LNCaP clone FGC (cell line): ENCODE results near the gene KRTAP5-7.

Experiments
- DNase-seq: peaks from one replicate; pipeline ENCODE4 v3.0.0-alpha.2; 2011; ENCODE audit warnings: low read depth
- H3K4me3 ChIP-seq: 2 replicates; pipeline ENCODE4 v1.5.1; 2011; ENCODE audit warnings: mild to moderate bottlenecking, low read depth, low read length, control low read depth
- CTCF ChIP-seq: IDR thresholded peaks from 2 replicates; pipeline ENCODE4 v1.5.1; 2012; ENCODE audit warnings: mild to moderate bottlenecking; ENCODE audit not compliant: control insufficient read depth, insufficient read depth; ENCODE audit errors: extremely low read depth

KRTAP5-7 gene

DNA sequence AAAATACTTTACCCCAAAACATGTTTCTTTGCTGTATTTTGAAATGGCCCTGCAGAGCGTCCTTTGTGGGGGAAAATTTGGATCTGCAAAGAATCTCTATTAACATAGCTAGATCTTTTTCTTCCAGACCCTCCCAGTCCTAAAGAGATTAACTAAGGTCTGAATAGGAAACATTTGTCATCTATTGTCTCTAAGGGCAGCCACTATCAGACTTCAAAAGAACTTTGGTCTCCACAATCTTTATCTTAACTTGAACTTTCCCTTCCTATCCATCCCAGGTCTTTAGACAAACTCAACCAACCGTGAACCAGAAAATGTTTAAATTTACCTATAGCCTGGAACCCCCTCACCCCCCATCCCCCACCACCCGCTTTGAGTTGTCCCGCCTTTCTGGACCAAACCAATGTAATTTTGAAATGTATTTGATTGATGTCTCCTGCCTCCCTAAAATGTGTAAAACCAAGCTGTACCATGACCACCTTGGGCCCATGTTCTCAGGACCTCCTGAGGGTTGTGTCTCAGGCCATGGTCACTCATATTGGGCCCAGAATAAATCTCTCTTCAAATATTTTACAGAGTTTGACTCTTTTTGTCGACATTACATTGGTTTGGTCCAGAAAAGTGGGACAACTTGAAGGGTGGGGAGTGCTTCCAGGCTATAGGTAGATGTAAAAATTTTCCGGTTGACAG is 17.6 kb downstream of the KRTAP5-7 start:
- no peak for TF ChIP-seq CTCF
- no peak for DNase-seq

DNA sequence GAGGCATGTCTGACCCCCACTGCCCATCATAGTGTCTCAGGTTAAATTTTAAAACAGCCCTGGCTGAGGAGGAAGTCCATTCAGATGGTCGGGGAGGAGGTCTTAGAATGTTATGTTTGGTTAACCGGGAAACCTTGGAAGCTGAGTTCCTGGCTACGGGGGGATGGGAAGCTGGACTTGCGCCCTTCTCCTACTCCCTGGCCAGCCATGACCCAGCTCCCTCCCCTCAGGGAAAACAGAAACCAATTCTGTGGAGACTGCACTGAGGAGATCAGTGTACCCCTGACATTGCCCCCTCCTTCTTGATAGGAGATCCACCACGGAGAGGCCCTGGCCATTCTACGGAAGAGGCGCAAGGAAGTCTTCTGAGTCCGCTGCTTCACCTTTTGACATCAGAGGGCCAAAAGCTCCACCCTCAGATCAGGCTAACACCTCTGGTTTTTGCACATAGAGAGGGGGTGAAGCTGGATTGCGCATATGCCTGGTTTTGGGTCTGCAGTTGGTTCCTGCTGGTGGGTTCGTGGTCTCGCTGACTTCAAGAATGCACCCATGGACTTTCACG is 18.4 kb downstream of the KRTAP5-7 start:
- no peak for DNase-seq
- TF ChIP-seq CTCF: no peak
- H3K4me3 ChIP-seq: no peak overlapping the region

More for the DNA sequence above, 17.6 kb downstream of the KRTAP5-7 start:
- no peak overlapping the region for H3K4me3 ChIP-seq

DNA sequence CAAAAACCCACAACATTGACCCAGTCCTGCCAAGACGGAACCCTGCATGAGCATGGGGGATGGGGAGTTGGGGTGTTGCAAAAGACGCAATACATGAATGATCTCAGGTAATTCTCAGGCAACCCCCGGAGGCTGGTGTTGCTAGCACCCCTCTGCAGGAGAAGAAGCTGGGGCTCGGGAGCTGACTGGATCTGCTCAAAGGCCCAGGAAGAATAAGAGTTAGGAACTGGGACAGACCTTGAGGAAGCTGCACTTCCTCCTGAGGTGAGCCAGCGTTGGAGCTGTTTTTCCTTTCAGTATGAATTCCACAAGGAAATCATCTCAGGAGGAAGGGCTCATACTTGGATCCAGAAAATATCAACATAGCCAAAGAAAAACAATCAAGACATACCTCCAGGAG is 21.1 kb downstream of the KRTAP5-7 start, which contains the start of gene KRTAP5-9:
Gene KRTAP5-9 (plus strand): TSS at position 301 of the 400 bp plus-strand sequence. CDS start 238 bp downstream, outside the sequence.
- H3K4me3 ChIP-seq: no peak within 1 kb of the TSS
- no peak for DNase-seq
- TF ChIP-seq CTCF: no peak

GRCh38 chr11:71548716-71549151 is 21.7 kb downstream of the KRTAP5-7 start:
- TF ChIP-seq CTCF: no peak
- no peak overlapping the region for H3K4me3 ChIP-seq
- DNase-seq: no peak

DNA sequence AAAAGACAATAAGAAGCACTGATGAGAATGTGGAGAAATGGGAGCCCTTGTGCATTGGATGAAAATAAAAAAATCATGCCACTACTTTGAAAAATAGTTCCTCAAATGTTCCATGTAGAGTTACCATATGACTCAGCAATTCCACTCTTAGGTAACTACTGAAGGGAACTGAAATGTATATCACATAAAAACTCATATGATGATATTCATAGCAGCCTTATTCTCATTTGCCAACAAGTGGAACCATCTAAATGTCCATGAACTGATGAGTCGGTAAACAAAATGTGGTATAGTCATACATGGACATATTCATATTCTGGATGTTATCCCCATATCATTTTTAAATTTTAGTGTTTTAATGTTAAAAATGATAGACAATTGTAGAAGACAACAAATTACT is 24.6 kb downstream of the KRTAP5-7 start:
- TF ChIP-seq CTCF: no peak
- DNase-seq: no peak
- H3K4me3 ChIP-seq: no peak overlapping the region

DNA sequence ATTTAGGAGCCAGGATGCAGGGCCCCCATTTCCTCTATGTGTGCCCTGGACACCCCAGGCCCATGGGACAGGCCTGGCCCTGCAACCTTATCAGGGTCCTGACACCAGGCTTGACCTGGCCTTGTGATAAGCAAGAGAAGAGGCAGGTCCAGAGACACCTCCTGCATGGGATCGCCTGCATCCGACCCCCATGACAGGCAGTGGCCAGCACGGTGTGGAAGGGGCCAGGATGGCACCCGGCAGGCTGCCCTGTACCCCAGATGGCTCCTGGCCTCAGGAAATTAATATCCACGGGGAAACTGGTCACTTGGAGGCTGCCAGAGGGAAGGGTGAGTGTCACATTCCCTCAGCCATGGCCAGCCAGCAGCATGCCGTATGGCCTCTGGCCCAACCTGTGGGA is 27.9 kb downstream of the KRTAP5-7 start:
- no peak for DNase-seq
- H3K4me3 ChIP-seq: no peak overlapping the region
- TF ChIP-seq CTCF: no peak
